Calu3 (cell line): Measurements from ENCODE around the gene HSPA1B. TPM values are rescaled to one million over a fixed set of nuclear protein-coding genes. Genes with fewer than 3 reads are reported as not detected.
A peak's percentile ranks its signal among the peaks of the same experiment; 100 is the strongest.

Experiments
- BruUV-seq: library from RNA; stranded (reverse); fragments of 400-500 nt; replicated peaks from 2 replicates; lab custom pipeline; 2021; lab: Mats Ljungman, UMichigan
- CTCF ChIA-PET: fragments of 300-600 bp; sonication (Branson Sonifier 250); formaldehyde crosslinking; loops from one replicate; lab custom pipeline; 2022; ENCODE audit warnings: antibody characterized with exemption; lab: Charles Lee
- DNase-seq: peaks from one replicate; pipeline ENCODE4 v3.0.0; 2022
- H3K27ac Mint-ChIP-seq: one replicate; pipeline ENCODE4 v1.8.0; 2022; ENCODE audit warnings: mixed read lengths; ENCODE audit not compliant: unreplicated experiment
- H3K27me3 Mint-ChIP-seq: one replicate; pipeline ENCODE4 v1.8.0; 2022; ENCODE audit warnings: mixed read lengths; ENCODE audit not compliant: unreplicated experiment
- H3K36me3 Mint-ChIP-seq: one replicate; pipeline ENCODE4 v1.8.0; 2022; ENCODE audit warnings: mild to moderate bottlenecking, moderate library complexity, mixed read lengths; ENCODE audit not compliant: insufficient read depth, unreplicated experiment
- H3K4me1 Mint-ChIP-seq: one replicate; pipeline ENCODE4 v1.8.0; 2022; ENCODE audit warnings: mild to moderate bottlenecking, low read depth, mixed read lengths; ENCODE audit not compliant: unreplicated experiment
- H3K4me3 Mint-ChIP-seq: one replicate; pipeline ENCODE4 v1.8.0; 2022; ENCODE audit warnings: mild to moderate bottlenecking, low read depth, moderate library complexity, mixed read lengths; ENCODE audit not compliant: unreplicated experiment
- H3K9me3 Mint-ChIP-seq: one replicate; pipeline ENCODE4 v1.8.0; 2022; ENCODE audit warnings: low read depth, mixed read lengths; ENCODE audit not compliant: unreplicated experiment
- intact Hi-C: fragments of 100-400 bp; cut with micrococcal nuclease; formaldehyde crosslinking; loops from one replicate; pipeline ENCODE4 v1.10.0; 2022; ENCODE audit not compliant: unreplicated experiment
- total RNA-seq: library from RNA; stranded (reverse); gene quantifications from 2 replicates; pipeline ENCODE4 v1.2.3, GENCODE V29; 2022
- TF ChIP-seq, protein P1 (sequence below): fragments of 200-600 bp; IDR thresholded peaks from one replicate; pipeline ENCODE4 v1.8.0; 2022; ENCODE audit warnings: antibody characterized with exemption; ENCODE audit not compliant: unreplicated experiment

Gene HSPA1B
- total RNA-seq, 1 experiment from 2014 or later = 705 TPM

GRCh38 chr6:31875877-31876276 lies 48.3 kb downstream of the HSPA1B start:
- TF ChIP-seq, protein P1, sequence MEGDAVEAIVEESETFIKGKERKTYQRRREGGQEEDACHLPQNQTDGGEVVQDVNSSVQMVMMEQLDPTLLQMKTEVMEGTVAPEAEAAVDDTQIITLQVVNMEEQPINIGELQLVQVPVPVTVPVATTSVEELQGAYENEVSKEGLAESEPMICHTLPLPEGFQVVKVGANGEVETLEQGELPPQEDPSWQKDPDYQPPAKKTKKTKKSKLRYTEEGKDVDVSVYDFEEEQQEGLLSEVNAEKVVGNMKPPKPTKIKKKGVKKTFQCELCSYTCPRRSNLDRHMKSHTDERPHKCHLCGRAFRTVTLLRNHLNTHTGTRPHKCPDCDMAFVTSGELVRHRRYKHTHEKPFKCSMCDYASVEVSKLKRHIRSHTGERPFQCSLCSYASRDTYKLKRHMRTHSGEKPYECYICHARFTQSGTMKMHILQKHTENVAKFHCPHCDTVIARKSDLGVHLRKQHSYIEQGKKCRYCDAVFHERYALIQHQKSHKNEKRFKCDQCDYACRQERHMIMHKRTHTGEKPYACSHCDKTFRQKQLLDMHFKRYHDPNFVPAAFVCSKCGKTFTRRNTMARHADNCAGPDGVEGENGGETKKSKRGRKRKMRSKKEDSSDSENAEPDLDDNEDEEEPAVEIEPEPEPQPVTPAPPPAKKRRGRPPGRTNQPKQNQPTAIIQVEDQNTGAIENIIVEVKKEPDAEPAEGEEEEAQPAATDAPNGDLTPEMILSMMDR = no peak
- BruUV-seq = no TSS peak
- intact Hi-C loops = no loop called here

DNA sequence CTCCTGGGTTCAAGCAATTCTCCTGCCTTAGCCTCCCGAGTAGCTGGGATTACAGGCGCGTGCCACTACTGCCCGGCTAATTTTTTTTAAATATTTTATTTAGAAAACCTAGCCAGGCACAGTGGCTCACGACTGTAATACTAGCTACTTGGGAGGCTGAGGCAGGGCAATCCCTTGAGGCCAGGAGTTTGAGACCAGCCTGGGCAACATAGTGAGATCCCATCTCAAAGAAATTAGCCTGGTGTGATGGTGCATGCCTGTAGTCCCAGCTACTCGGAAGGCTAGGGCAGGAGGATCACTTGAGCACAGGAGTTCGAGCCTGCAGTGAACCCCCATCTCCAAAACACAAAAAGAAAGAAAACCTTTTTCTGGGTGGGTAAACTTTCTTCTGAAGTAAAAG lies 48.8 kb downstream of the HSPA1B start:
- Mint-ChIP-seq H3K36me3 (peaks cover 76% of the 10 kb centered on the region), H3K4me3 (no peak overlapping the region), H3K9me3 (no peaks in the 10 kb centered on the region), H3K4me1 (peaks cover 45% of the 10 kb centered on the region), H3K27ac (no peak overlapping the region), H3K27me3 (no peaks in the 10 kb centered on the region)
- CTCF ChIA-PET = no interaction called here
- DNase-seq = no peak
- intact Hi-C loops = no loop called here
- BruUV-seq = no TSS peak
- TF ChIP-seq, protein P1 = no peak

More at GRCh38 chr6:31875877-31876276, 48.3 kb downstream of the HSPA1B start:
- CTCF ChIA-PET = interaction anchor here (1.3 kb wide), 1 partner anchor 12 kb away, joined by 3 read pairs; no protein-coding TSS in a partner anchor
- no peak for DNase-seq
- no peaks in the 10 kb centered on the region for H3K27me3 Mint-ChIP-seq
- H3K9me3 Mint-ChIP-seq = no peaks in the 10 kb centered on the region
- no peak overlapping the region for H3K4me3 Mint-ChIP-seq
- H3K4me1 Mint-ChIP-seq = peaks cover 40% of the 10 kb centered on the region
- peaks cover 74% of the 10 kb centered on the region for H3K36me3 Mint-ChIP-seq
- H3K27ac Mint-ChIP-seq = no peak overlapping the region

- Mint-ChIP-seq H3K27ac (peak overlapping the region; percentile 89), H3K27me3 (no peaks in the 10 kb centered on the region), H3K4me3 (peak overlapping the region; percentile 88), H3K9me3 (no peaks in the 10 kb centered on the region), H3K36me3 (peaks cover 84% of the 10 kb centered on the region), H3K4me1 (peaks cover 49% of the 10 kb centered on the region)
- BruUV-seq = no TSS peak
- CTCF ChIA-PET = interaction anchor here (0.5 kb wide), 1 partner anchor 122 kb away, joined by 7 read pairs; no protein-coding TSS in a partner anchor
- TF ChIP-seq, protein P1 = no peak
- intact Hi-C loops = no loop called here
- no peak for DNase-seq
Measured at GRCh38 chr6:31877125-31877650, 49.6 kb downstream of the HSPA1B start.

GRCh38 chr6:31877651-31878161 lies 50.2 kb downstream of the HSPA1B start:
- no TSS peak for BruUV-seq
- H3K9me3 Mint-ChIP-seq = no peaks in the 10 kb centered on the region
- intact Hi-C loops = no loop called here
- peak; percentile 91 for DNase-seq
- TF ChIP-seq, protein P1 = no peak
- peaks cover 89% of the 10 kb centered on the region for H3K36me3 Mint-ChIP-seq
- H3K4me1 Mint-ChIP-seq = peaks cover 49% of the 10 kb centered on the region
- CTCF ChIA-PET = interaction anchor here (0.5 to 1.1 kb wide), 2 partner anchors 68 to 123 kb away, joined by 3 to 7 read pairs; partner anchors contain the start of gene CFB
- peak overlapping the region; percentile 89 for H3K27ac Mint-ChIP-seq
- H3K4me3 Mint-ChIP-seq = peak overlapping the region; percentile 88
- no peaks in the 10 kb centered on the region for H3K27me3 Mint-ChIP-seq
